SIG-M5 treated with dmso at 0.1 percent for 504 hours (cell line): ENCODE measurements around the gene TMBIM1.

ENCODE experiments used
- DNase-seq: peaks from one replicate; lab custom pipeline; 2025; ENCODE audit not compliant: unreplicated experiment; lab: John Stamatoyannopoulos, UW

The TMBIM1 gene

GRCh38 chr2:218293715-218294429 is 1.6 kb upstream of the TMBIM1 start:
- DNase-seq, result no peak

DNA sequence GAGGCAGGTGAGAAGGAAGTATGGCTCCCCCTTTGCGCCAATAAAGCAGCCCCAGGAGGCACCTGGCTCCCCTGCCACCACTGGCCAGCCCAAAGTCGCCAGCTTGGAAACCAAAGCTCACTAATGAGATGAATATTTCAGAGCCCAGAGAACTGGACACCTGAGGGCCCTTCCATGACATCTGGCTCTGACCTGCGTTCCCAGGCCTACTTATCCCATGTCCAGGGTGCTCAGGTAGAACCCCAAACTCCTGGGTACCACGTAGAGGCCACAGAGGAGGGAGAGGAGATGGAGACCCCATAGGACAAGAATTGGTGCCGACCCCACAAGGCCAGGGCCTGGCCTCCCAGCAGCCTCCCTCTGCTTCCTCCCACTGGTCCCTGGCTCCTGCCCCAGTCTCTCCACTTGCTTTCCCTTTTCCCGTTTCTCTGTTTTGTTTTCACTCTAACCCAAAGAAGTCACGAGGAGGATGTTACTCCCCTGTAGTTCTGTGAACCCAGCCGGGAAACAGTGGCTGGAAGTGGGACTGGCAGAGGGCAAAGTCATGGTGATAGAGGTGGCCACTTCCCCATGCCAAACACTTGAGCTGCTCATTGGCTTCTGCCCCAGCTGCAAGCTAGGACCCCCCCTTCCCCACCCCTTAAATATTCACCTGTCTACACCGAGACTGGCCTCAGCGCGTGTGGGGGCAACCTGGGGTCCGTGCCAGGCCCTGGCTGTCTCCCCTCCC is 820 bp downstream of the TMBIM1 start:
- DNase-seq, result no peak

DNA sequence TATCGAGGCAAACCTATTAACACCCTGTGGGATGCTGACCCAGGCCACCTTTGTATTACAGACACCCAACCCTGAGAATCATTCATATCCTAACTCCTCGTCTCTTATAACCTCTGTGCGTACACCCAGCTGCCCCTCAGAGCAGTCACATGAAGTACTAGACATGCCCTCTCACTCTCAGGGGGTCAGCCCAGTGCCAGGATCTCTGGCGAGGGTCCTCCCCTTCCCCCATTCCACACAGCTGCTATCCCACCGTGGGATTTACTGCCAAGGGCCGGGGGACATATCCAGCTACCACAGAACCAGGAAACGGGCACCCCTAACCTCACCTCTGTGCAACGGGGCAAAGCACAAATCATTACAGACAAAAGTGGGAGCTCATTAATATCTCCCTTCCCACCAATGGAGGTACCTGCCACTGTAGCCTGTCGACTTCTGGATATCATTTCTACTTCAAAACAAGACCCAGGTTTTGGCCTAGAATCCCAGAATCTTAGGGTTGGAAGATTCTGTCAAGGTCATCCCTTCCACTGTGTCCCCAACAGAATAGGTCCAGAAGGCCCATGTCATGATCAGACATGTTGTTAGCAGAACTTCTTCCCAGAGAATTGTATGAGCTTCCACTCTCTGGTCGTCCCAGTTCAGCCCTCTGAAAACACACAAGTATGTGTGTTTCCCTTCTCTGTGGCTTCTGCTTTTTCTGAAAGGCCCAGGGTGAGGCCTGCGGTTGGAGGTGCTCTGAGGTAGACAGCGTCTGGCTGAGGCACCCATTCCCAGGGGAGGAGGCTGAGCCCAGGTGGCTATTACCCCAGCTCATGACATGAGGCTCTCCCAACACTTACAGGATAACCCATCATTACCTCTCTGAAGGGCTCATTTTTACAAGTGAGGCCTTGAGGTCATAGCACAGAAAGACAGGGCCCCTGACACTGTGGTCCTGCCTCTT is 1.7 kb downstream of the TMBIM1 start:
- peak; percentile 52 for DNase-seq

- no peak for DNase-seq
Observed at GRCh38 chr2:218289639-218290315, 2.5 kb downstream of the TMBIM1 start.

DNA sequence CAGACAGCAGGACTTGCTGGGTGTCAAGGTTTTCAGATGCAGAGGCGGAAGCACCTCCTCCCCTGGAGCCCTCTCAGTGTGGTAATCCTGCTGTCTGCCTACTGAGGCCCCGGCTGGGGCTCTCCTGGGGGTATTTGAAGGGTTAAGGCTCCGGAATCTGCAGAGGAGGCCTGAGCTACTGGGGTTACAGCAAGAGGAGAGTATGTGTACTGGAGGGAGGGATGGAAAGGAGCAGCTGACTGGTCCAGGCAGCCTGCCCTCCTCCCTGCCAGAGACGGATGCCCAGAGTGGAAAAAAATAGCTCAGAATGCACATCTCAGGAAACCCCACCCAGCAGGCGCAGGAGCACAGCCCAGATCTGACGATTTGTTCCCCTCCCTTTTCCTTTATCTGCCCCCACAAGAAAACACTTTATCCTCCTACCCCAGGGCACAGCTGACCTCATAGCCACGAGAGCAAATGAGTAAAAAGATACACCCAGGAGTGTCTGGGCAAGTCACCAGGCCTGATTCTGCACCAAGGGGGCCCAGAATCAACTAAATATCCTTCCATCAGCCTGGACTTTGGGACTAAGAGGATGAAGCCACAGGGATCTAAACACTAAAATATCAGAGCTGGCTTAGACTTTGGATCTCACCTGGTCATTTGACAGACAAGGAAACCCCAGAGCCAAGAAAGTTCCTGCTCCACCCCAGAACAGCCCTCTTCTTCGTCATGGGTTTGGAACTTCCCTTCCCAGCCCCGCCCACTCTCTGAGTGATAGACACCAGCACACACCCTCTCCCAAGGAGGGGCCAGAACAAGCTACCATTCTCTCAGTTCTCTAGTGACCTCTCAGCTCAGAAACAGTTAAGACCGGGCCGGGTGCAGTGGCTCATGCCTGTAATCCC is 5.5 kb downstream of the TMBIM1 start:
- DNase-seq, result peak; percentile 93

DNA sequence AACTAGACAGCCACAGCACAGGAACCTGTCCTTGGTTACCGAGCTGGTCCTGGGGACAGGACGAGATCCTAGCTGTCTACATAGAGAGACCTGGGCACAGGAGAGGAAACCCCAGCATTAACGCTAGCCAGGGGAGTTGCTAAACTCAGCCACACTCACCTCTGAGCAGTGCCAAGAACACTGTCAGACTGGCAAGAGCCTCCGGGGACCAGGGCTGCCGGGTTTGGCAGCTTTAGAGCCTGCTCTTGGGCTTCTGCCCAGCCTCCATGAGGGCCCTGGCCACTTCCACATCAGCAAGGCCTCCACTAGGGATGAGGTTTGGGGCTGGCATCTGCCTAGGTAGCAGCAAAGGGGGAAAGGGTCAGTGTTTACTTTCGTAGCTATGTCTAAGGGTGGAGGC is 6.7 kb downstream of the TMBIM1 start:
- no peak for DNase-seq

GRCh38 chr2:218284106-218284811 is 8.0 kb downstream of the TMBIM1 start:
- DNase-seq, result no peak

DNA sequence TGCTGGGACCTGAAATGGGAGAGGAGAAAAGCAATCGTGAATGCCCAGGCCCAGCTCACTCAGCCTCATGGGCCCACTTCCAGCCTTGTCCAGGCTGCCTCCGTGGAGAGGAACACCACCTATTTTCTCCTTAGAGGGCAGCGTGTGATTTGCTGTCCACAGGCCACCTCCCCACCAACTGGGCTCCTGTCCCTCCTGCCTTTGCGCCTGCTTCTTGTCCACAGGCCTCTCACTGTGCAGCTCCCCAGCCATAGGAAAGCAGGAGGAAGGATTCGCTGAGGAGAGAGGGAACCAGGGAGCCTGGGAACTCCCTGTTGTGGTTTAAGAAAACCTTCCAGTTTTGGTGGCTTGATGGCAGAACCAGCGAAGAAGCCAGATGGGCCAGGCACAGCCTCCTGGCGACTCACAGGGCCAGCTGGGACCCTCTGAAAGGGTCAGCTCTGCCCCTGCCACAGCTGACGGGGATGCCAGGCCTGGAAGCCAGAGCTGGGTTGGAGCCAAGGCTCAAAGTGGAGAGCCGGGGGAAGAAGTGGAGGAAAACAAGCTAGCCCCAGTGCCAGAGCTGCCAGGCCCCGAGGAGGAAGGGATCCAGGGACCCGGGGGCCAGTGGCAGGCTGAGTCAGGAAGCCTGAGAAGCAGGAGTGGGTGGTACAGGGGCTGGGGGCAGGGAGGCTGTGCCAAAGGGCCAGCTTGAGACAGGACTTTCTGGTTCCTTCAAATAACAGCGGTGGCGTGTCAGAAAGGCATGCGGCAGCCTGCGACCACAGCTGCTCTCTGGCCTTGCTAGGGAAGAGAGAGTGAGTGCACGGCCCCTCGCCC is 9.9 kb downstream of the TMBIM1 start:
- peak; percentile 46 for DNase-seq

- no peak for DNase-seq
Observed at GRCh38 chr2:218281449-218281848, 10.9 kb downstream of the TMBIM1 start.

DNA sequence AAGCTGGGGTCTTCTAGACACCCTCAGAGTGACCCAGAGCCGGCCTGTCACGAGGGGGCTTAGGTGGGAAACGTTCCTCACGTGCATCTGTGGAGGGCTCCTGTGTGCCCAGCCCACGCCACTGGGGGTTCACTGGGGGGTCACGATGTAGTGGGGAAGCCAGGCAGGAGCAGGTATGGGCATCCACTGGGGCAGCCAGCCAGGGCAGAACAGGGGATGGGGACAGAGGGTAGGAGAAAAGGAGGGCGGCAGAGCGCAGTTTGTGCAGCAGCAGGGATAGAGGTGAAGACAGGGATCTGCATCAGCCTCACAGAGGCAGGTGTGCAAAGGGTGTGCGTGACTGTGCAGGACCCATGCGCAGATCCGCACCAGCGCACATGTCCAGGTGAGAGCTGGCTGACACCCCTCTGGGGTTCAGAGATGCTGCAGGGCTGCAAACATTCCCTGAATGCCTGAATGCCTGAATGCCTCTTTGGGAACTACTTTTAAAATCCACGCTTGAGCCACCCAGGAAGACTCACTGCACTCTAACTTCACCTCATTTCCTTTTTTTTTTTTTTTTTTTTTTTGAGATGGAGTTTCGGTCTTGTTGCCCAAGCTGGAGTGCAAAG is 11.9 kb downstream of the TMBIM1 start:
- no peak for DNase-seq

GRCh38 chr2:218278531-218279360 is 13.6 kb downstream of the TMBIM1 start:
- no peak for DNase-seq

GRCh38 chr2:218277921-218278320 is 14.4 kb downstream of the TMBIM1 start:
- no peak for DNase-seq

- no peak for DNase-seq
Observed at GRCh38 chr2:218276986-218277755, 15.1 kb downstream of the TMBIM1 start.

- no peak for DNase-seq
Observed at GRCh38 chr2:218275371-218276072, 16.8 kb downstream of the TMBIM1 start.

GRCh38 chr2:218274586-218274985 is 17.7 kb downstream of the TMBIM1 start:
- DNase-seq, result no peak

DNA sequence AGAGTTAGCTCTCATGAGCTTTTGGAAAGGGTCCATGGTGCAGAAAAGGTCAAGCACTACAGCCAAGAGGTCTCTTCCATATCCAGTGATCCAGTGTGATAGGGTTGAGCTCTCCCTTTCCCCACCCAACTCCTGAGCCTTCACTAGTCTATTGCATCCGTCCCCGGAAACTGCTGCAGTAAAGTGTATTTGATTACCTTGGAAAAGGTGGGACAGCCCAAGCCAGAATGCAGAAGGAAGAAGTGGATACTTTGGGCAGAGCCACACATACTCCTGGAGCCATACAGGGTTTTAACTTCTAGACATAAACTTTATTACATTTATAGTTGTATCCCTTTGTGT is 18.4 kb downstream of the TMBIM1 start:
- no peak for DNase-seq
